Measurements from ENCODE around the gene TEKT2.

The TEKT2 gene

DNA sequence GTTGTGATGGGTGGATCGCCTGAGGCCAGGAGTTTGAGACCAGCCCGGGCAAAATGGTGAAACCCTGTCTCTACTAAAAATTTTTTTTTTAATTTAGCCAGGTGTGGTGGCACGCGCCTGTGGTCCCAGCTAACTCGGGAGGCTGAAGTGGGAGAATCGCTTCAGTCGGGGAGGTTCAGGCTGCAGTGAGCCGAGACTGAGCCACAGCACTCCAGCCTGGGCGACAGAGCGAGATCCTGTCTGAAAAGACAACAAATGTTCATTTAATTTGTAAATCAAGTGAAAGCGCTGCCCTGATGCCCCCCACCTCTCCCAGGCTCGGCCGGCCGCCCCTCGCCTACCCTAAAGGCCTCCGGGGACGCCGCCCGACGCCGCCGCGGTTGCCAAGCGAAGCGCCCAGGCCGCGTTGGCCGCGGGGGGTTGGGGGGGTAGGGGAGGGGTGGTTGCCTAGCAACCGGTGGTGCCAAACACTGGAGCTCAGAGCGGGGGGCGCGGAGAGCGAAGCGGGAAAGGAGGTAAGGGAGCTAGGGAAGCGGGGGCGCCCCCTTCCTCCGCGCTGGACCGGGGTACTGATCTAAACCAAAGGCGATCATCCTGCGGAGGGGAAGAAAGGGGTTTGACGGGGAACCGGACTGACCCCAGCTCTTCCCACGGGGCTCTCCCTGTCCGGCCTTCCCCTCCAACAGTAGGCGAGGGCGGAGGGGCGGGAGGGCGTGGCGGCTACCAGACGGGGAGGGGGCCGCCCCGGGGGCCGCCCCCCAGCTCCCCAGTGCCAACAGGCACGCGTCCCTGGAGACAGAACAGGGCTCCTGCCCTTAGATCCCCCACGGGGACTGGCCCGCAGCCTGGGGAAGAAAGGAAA is at the start of gene TEKT2:
TSS of gene TEKT2 (plus strand) at position 460 of the 862 bp plus-strand sequence. CDS start 828 bp downstream, outside the sequence.
- DNase-seq, result peak; percentile 93

GRCh38 chr1:36034692-36035091 is 49.2 kb upstream of the TEKT2 start:
- DNase-seq, result no peak

DNA sequence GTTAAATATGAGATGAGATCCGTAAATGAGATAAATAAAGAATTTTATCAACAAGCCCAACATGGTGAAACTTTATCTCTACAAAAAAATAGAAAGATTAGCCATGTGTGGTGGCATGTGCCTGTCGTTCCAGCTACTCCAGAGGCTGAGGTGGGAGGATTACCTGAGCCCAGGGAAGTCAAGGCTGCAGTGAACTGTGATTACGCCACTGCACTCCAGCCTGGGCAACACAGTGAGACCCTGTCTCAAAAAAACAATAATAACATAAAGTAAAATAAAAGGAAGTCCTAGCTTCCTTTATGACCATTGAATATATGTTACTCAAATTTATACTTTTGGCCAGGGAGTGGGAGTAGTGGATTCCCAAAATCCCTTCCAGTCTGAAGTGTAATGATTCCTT is 48.7 kb upstream of the TEKT2 start:
- no peak for DNase-seq

- no peak for DNase-seq
These were observed 43.7 kb upstream of the TEKT2 start for GRCh38 chr1:36040238-36040637.

DNA sequence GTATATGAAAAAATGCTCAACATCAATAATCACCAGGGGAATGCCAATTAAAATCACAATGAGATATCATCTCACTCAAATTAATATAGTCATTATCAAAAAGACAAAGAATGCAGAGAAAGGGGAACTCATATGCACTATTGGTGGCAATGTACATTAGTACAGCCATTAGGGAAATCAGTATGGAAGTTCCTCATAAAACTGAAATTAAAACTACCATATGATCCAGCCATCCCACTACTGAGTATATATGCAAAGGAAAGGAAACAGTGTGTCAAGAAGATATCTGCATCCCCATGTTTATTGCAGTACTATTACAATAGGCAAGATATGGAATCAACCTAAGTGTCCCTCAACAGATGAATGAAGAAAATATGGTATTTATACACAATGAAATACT is 32.1 kb upstream of the TEKT2 start:
- no peak for DNase-seq

GRCh38 chr1:36053978-36054377 is 29.9 kb upstream of the TEKT2 start:
- DNase-seq, result no peak

- no peak for DNase-seq
These were observed 28.2 kb upstream of the TEKT2 start for GRCh38 chr1:36055706-36056105.

DNA sequence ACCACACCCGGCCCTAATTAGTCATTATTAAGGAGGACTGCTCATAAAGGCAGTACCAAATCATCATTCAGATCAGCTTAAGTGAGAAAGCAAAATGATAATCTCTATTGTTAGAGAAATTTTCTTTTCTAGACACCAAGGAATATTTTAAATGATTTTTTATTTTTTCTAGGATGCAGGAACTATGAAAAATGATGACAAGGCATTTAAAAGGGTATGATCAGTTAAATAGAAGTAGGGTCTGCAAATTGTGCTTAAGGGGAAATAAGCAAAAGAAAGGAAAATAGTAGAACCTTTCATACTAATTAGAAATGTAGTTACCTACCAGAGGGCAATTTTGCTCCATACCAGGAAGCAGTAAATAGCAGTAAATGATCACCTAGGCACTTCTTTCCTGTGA is 21.6 kb upstream of the TEKT2 start:
- DNase-seq, result no peak

GRCh38 chr1:36067871-36068270 is 16.0 kb upstream of the TEKT2 start:
- no peak for DNase-seq

GRCh38 chr1:36068866-36069265 is 15.0 kb upstream of the TEKT2 start:
- DNase-seq, result no peak

- no peak for DNase-seq
These were observed 13.5 kb upstream of the TEKT2 start for GRCh38 chr1:36070349-36070748.

GRCh38 chr1:36076979-36077573 is 6.8 kb upstream of the TEKT2 start:
- DNase-seq, result no peak

GRCh38 chr1:36080236-36080635 is 3.7 kb upstream of the TEKT2 start:
- no peak for DNase-seq

GRCh38 chr1:36080801-36081200 is 3.1 kb upstream of the TEKT2 start:
- DNase-seq, result no peak

GRCh38 chr1:36081926-36082485 is 1.9 kb upstream of the TEKT2 start:
- DNase-seq, result no peak

GRCh38 chr1:36083219-36083618 is 675 bp upstream of the TEKT2 start:
- no peak for DNase-seq

DNA sequence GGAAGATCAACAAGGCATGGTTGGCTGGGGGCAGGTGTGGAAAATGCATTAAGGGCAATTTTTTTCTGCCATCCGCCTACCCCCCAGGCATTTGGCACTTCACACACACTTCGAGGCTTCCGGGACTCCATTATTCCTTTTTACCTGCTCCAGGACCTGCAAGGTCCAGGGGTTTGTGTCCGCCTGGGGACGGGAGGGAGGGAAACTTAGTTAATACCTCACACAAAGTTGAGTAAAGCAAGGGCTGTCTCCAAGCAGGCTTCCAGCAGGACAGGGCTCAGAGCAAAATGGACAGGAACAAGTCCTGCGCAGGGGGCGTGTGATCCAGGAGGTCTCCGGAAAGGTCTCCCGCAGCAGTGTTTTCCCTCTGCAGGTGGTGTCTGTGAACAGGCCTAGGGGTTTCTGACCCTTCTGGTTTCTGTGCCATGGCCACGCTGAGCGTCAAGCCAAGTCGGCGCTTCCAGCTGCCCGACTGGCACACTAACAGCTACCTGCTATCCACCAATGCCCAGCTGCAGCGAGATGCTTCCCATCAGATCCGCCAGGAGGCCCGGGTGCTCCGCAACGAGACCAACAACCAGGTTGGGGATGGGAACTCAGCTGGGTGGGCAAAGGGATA is 712 bp downstream of the TEKT2 start:
- no peak for DNase-seq

GRCh38 chr1:36085126-36085525 is 1.2 kb downstream of the TEKT2 start:
- DNase-seq, result no peak

DNA sequence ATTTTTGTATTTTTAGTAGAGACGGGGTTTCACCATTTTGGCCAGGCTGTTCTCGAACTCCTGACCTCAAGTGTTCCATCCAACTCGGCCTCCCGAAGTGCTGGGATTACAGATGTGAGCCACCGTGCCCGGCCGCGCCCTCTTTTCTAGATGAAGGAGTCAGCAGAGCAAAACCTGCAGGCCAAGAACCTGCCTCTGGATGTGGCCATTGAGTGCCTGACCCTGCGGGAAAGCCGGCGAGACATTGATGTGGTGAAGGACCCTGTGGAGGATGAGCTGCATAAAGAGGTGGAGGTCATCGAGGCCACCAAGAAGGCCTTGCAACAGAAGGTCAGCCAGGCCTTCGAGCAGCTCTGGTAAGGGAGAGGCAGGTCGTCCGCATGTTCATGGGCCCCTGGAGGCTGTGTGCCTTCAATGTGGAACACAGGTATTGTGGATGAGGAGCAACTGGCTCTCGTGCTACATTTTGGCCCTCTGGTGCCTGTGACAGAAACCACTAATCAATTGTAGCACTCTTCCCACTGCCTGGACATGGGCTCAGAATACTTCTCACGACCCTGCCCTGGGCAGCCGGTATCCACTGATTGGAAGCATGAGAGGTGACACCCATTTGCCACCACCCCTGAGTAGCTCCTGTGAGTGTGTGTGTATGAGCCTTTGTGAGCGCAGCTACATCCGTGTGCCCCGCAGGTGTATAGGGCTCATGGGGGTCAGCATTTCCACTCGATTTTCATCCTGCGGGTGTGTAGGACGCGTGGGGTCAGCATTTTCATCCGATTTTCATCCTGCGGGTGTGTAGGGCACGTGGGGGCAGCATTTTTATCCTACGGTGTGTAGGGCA is 2.0 kb downstream of the TEKT2 start:
- no peak for DNase-seq

- DNase-seq, result no peak
These were observed 2.8 kb downstream of the TEKT2 start for GRCh38 chr1:36086529-36087232.

GRCh38 chr1:36087233-36088123 is 3.6 kb downstream of the TEKT2 start:
- DNase-seq, result no peak

Data from NCI-H1105 (cell line).